Heart right ventricle (tissue), 16 donors: Measurements from ENCODE around the gene TEAD2. TPM values are rescaled to one million over a fixed set of nuclear protein-coding genes. Genes with fewer than 3 reads are reported as not detected.

Experiments
- ATAC-seq, 8 donors: fragments of 200-7000 bp; cut with Tn5 transposase; one replicate each; pipeline ENCODE4 v1.9.1; 2020; ENCODE audit warnings: mild to moderate bottlenecking in 8 of 8, moderate library complexity in 8 of 8, moderate number of reproducible peaks in 1 of 8
- DNase-seq, 2 donors: peaks; one replicate each; pipeline ENCODE4 v3.0.0-alpha.2; 2020
- H3K27ac ChIP-seq, 10 donors: fragments of 200-600 bp; sonication (generic) in 2 of 10; one replicate each; pipeline versions ENCODE4 v1.5.0 to v1.8.0; 2020 to 2022; ENCODE audit warnings: mild to moderate bottlenecking in 3 of 10
- H3K27me3 ChIP-seq, 7 donors: fragments of 200-600 bp; one replicate each; pipeline ENCODE4 v1.8.0; 2021 to 2022; ENCODE audit warnings: mild to moderate bottlenecking in 2 of 7
- H3K36me3 ChIP-seq, 9 donors: fragments of 200-600 bp; sonication (generic) in 1 of 9; one replicate each; pipeline versions ENCODE4 v1.5.0 to v1.8.0; 2020 to 2022; ENCODE audit warnings: mild to moderate bottlenecking in 2 of 9
- H3K4me1 ChIP-seq, 9 donors: fragments of 200-600 bp; sonication (generic) in 1 of 9; one replicate each; pipeline versions ENCODE4 v1.5.0 to v1.8.0; 2020 to 2022; ENCODE audit warnings: mild to moderate bottlenecking in 4 of 9
- H3K4me3 ChIP-seq, 10 donors: fragments of 200-600 bp; sonication (generic) in 2 of 10; one replicate each; pipeline versions ENCODE4 v1.5.0 to v1.8.0; 2020 to 2022; ENCODE audit warnings: mild to moderate bottlenecking in 7 of 10, moderate library complexity in 2 of 10
- H3K9me3 ChIP-seq, 11 donors: fragments of 200-600 bp in 10 of 11; sonication (generic) in 2 of 11; one replicate each; pipeline versions ENCODE4 v1.5.0 to v1.8.0; 2013 to 2022; ENCODE audit warnings: mild to moderate bottlenecking in 2 of 11, control low read depth in 1 of 11, moderate library complexity in 1 of 11
- WGBS, 2 donors: extraction: QIAGEN DNeasy Blood & Tissue Kit; methylation state at CpG; one replicate each; pipeline ENCODE4 v1.1.7; 2013; ENCODE audit warnings: inconsistent platforms in 1 of 2; 5-methylcytosine and 5-hydroxymethylcytosine counted together
- intact Hi-C, 10 donors: fragments of 100-400 bp; cut with DNase I; formaldehyde crosslinking; loops; one replicate each; pipeline versions ENCODE4 v1.11.1 to v1.14.2; 2022
- polyA plus RNA-seq, 2 donors: library from polyadenylated mRNA; stranded (reverse); fragments of 200-250 nt; gene quantifications; one replicate each; pipeline ENCODE4 v1.2.3, GENCODE V29; 2013
- total RNA-seq, 10 donors: library from RNA; stranded (reverse); fragmentation: NEBNext Ultra II Directional in 3 of 10; extraction: Animal tissue kit (Norgen Biotek cat#: 25700) in 3 of 10; gene quantifications; one replicate each; pipeline versions ENCODE4 v1.2.1 to v1.2.4, GENCODE V29; 2021 to 2023
- TF ChIP-seq, protein P1 (sequence below), 9 donors: fragments of 200-600 bp; sonication (generic) in 2 of 9; IDR thresholded peaks; one replicate each; pipeline versions ENCODE4 v1.5.0 to v1.8.0; 2021 to 2022; ENCODE audit warnings: antibody characterized with exemption in 9 of 9, mild to moderate bottlenecking in 5 of 9, moderate library complexity in 1 of 9
- donor health status: Arrhythmogenic right ventricular cardiomyopathy.
- donor health status: ischemic (EF 13 %, LVEDD 7.1; RV severe dilation, severe dysfunction).
- donor health status: healthy with polysubstance abuse.
- donor health status: DM: no; HTN: yes; CAD: no.
- donor health status: DM: no; HTN: no; CAD: no.
- donor health status: ischemic (EF 25% LVEDD 6.9; RV normal size, moderate dysfunction).
- donor health status: ischemic (EF 25% LVEDD 5.7; RV mildly dilated, moderate dysfunction).
- donor health status: healthy.
- donor health status: DM: yes; HTN: yes; CAD: no.
- donor health status: Ischemic cardiomyopathy.
- donor health status: ischemic (EF 35%, LVEDD 5.7; RV mildly dilated, moderate dysfunction).
- donor health status: nonischemic (EF 11% LVEDD 7.7; RV severe dilation, severe dysfunction).
- donor health status: DM: yes; HTN: yes; CAD: no.
- donor health status: PGD.
- donor health status: ischemic (EF 29% LVEDD 5.4; RV normal size, mild dysfunction).
- donor health status: nonischemic (EF 23%, LVEDD 6.1; RV moderate dilation, normal function).

TEAD2 gene
- total and polyA plus RNA-seq, 12 donors = 34.1 to 67.8 (median 45.1) TPM

GRCh38 chr19:49344505-49345423 lies 17.5 kb downstream of the TEAD2 start:
- WGBS, 2 donors = 80 to 84% methylated on average over 11 of the region's 11 CpGs
- H3K27ac ChIP-seq = no peak overlapping the region
- ATAC-seq (no peak), DNase-seq (no peak)
- H3K27me3 ChIP-seq = no peaks in the 10 kb centered on the region
- intact Hi-C loops = no loop called here
- H3K9me3 ChIP-seq = no peaks in the 10 kb centered on the region
- peaks cover 0 to 92% (median 76%) of the 10 kb centered on the region in 9 donors for H3K36me3 ChIP-seq
- no peak overlapping the region for H3K4me3 ChIP-seq
- peaks cover 0 to 17% (median 13%) of the 10 kb centered on the region in 9 donors for H3K4me1 ChIP-seq
- TF ChIP-seq, protein P1, sequence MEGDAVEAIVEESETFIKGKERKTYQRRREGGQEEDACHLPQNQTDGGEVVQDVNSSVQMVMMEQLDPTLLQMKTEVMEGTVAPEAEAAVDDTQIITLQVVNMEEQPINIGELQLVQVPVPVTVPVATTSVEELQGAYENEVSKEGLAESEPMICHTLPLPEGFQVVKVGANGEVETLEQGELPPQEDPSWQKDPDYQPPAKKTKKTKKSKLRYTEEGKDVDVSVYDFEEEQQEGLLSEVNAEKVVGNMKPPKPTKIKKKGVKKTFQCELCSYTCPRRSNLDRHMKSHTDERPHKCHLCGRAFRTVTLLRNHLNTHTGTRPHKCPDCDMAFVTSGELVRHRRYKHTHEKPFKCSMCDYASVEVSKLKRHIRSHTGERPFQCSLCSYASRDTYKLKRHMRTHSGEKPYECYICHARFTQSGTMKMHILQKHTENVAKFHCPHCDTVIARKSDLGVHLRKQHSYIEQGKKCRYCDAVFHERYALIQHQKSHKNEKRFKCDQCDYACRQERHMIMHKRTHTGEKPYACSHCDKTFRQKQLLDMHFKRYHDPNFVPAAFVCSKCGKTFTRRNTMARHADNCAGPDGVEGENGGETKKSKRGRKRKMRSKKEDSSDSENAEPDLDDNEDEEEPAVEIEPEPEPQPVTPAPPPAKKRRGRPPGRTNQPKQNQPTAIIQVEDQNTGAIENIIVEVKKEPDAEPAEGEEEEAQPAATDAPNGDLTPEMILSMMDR (IDR thresholded peaks at IDR 0.05) = no peak

DNA sequence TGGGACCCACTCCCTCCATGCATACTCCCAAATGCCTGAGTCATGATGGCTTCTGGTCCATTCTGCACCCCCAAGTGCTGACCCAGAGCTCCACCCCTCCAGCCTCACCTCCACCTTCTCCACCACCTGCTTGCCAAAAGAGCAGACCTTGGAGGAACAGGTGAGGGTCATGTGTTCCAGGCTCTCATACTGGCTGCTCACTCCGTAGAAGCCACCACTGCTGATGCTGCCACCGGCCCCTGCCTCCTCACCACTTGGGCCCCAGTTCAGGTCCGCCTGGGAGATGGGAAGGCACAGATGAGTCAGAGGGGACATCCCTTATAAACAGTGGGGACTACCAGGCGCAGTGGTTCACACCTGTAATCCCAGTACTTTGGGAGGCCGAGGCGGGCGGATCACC lies 19.1 kb downstream of the TEAD2 start:
- TF ChIP-seq, protein P1 (IDR thresholded peaks at IDR 0.05) = no peak
- Histone ChIP-seq H3K27me3 (no peaks in the 10 kb centered on the region), H3K9me3 (no peaks in the 10 kb centered on the region), H3K4me1 (peaks cover 2 to 32% (median 24%) of the 10 kb centered on the region in 9 donors), H3K27ac (no peak overlapping the region), H3K36me3 (peaks cover 0 to 92% (median 61%) of the 10 kb centered on the region in 9 donors), H3K4me3 (no peak overlapping the region)
- no peak for DNase-seq
- 96% methylated on average over 6 of the region's 7 CpGs for WGBS, 2 donors
- ATAC-seq = no peak
- intact Hi-C loops = no loop called here

GRCh38 chr19:49342291-49342721 lies 19.9 kb downstream of the TEAD2 start:
- Histone ChIP-seq H3K27ac (no peak overlapping the region), H3K27me3 (no peaks in the 10 kb centered on the region), H3K9me3 (no peaks in the 10 kb centered on the region), H3K4me3 (no peak overlapping the region), H3K4me1 (peaks cover 2 to 32% (median 24%) of the 10 kb centered on the region in 9 donors), H3K36me3 (peaks cover 0 to 92% (median 52%) of the 10 kb centered on the region in 9 donors)
- ATAC-seq = no peak
- TF ChIP-seq, protein P1 (IDR thresholded peaks at IDR 0.05) = no peak
- WGBS, 2 donors = 93 to 94% methylated on average over 11 of the region's 11 CpGs
- intact Hi-C loops = no loop called here
- no peak for DNase-seq

GRCh38 chr19:49340865-49341718 lies 21.1 kb downstream of the TEAD2 start:
- TF ChIP-seq, protein P1 (IDR thresholded peaks at IDR 0.05) = no peak
- no peaks in the 10 kb centered on the region for H3K27me3 ChIP-seq
- intact Hi-C loops = no loop called here
- H3K36me3 ChIP-seq = peaks cover 0 to 87% (median 40%) of the 10 kb centered on the region in 9 donors
- WGBS, 2 donors = 95% methylated on average over 11 of the region's 11 CpGs
- ATAC-seq = no peak
- H3K4me3 ChIP-seq = peak overlapping the region in 1 of 10 donors; percentile 52
- no peaks in the 10 kb centered on the region for H3K9me3 ChIP-seq
- DNase-seq = no peak
- peak overlapping the region in 8 of 10 donors; percentile 26 to 88 (median 78) for H3K27ac ChIP-seq
- H3K4me1 ChIP-seq = peaks cover 2 to 35% (median 27%) of the 10 kb centered on the region in 9 donors
